ENCODE measurements around the gene MARK1.

MARK1 gene

GRCh38 chr1:220692436-220693228 is 164.7 kb downstream of the MARK1 start:
- no peak for DNase-seq

- no peak for DNase-seq
Measured at GRCh38 chr1:220694866-220695382, 167.0 kb downstream of the MARK1 start.

GRCh38 chr1:220695426-220695825 is 167.5 kb downstream of the MARK1 start:
- DNase-seq, result no peak

- no peak for DNase-seq
Measured at GRCh38 chr1:220696226-220696862, 168.4 kb downstream of the MARK1 start.

- DNase-seq, result no peak
Measured at GRCh38 chr1:220696863-220697231, 168.9 kb downstream of the MARK1 start.

- DNase-seq, result no peak
Measured at GRCh38 chr1:220697326-220697725, 169.4 kb downstream of the MARK1 start.

GRCh38 chr1:220698607-220699016 is 170.7 kb downstream of the MARK1 start:
- DNase-seq, result no peak

- no peak for DNase-seq
Measured at GRCh38 chr1:220699044-220699443, 171.1 kb downstream of the MARK1 start.

GRCh38 chr1:220700556-220701179 is 172.7 kb downstream of the MARK1 start:
- DNase-seq, result no peak

GRCh38 chr1:220701974-220702373 is 174.0 kb downstream of the MARK1 start:
- DNase-seq, result no peak

- DNase-seq, result no peak
Measured at GRCh38 chr1:220702733-220703270, 174.9 kb downstream of the MARK1 start.

- DNase-seq, result no peak
Measured at GRCh38 chr1:220703305-220703704, 175.4 kb downstream of the MARK1 start.

- DNase-seq, result no peak
Measured at GRCh38 chr1:220705782-220706181, 177.8 kb downstream of the MARK1 start.

- DNase-seq, result no peak
Measured at GRCh38 chr1:220706480-220706879, 178.5 kb downstream of the MARK1 start.

- DNase-seq, result no peak
Measured at GRCh38 chr1:220707160-220707559, 179.2 kb downstream of the MARK1 start.

GRCh38 chr1:220708244-220708643 is 180.3 kb downstream of the MARK1 start:
- no peak for DNase-seq

GRCh38 chr1:220708936-220709801 is 181.2 kb downstream of the MARK1 start:
- DNase-seq, result no peak

GRCh38 chr1:220710333-220710732 is 182.4 kb downstream of the MARK1 start:
- DNase-seq, result no peak

GRCh38 chr1:220711056-220711809 is 183.3 kb downstream of the MARK1 start:
- no peak for DNase-seq
